Parathyroid adenoma (tissue), 2 donors: ENCODE results near the gene SLC25A47.

Experiments
- H2AFZ ChIP-seq: fragments of 300-600 bp; sonication (generic); one replicate; pipeline ENCODE4 v1.7.0; 2017; ENCODE audit warnings: antibody characterized with exemption, mild to moderate bottlenecking
- H3K27ac ChIP-seq: fragments of 300-600 bp; sonication (generic); one replicate; pipeline ENCODE4 v1.7.0; 2017
- H3K27me3 ChIP-seq: fragments of 300-600 bp; sonication (generic); one replicate; pipeline ENCODE4 v1.7.0; 2017; ENCODE audit warnings: low read length; ENCODE audit not compliant: control insufficient read depth, insufficient read depth
- H3K36me3 ChIP-seq: fragments of 300-600 bp; sonication (generic); one replicate; pipeline ENCODE4 v1.7.0; 2017; ENCODE audit warnings: low read length; ENCODE audit not compliant: control insufficient read depth, insufficient read depth
- H3K4me1 ChIP-seq: fragments of 300-600 bp; sonication (generic); one replicate; pipeline ENCODE4 v1.7.0; 2017; ENCODE audit warnings: control low read depth
- H3K4me2 ChIP-seq: fragments of 300-600 bp; sonication (generic); one replicate; pipeline ENCODE4 v1.7.0; 2017; ENCODE audit warnings: low read length
- H3K4me3 ChIP-seq: fragments of 300-600 bp; sonication (generic); one replicate; pipeline ENCODE4 v1.7.0; 2017; ENCODE audit warnings: low read depth, low read length
- H3K79me2 ChIP-seq: fragments of 300-600 bp; sonication (generic); one replicate; pipeline ENCODE4 v1.7.0; 2017; ENCODE audit warnings: control low read depth
- H3K9ac ChIP-seq: fragments of 300-600 bp; sonication (generic); one replicate; pipeline ENCODE4 v1.7.0; 2017; ENCODE audit warnings: mild to moderate bottlenecking
- H3K9me3 ChIP-seq: fragments of 300-600 bp; sonication (generic); one replicate; pipeline ENCODE4 v1.7.0; 2017; ENCODE audit warnings: low read length; ENCODE audit not compliant: control insufficient read depth
- TF ChIP-seq, protein P1 (sequence below): fragments of 300-600 bp; sonication (generic); IDR thresholded peaks from one replicate; pipeline ENCODE4 v1.7.0; 2017; ENCODE audit warnings: antibody characterized with exemption, mild to moderate bottlenecking
- donor health status: primary hyperparathyroidism.

Gene SLC25A47

DNA sequence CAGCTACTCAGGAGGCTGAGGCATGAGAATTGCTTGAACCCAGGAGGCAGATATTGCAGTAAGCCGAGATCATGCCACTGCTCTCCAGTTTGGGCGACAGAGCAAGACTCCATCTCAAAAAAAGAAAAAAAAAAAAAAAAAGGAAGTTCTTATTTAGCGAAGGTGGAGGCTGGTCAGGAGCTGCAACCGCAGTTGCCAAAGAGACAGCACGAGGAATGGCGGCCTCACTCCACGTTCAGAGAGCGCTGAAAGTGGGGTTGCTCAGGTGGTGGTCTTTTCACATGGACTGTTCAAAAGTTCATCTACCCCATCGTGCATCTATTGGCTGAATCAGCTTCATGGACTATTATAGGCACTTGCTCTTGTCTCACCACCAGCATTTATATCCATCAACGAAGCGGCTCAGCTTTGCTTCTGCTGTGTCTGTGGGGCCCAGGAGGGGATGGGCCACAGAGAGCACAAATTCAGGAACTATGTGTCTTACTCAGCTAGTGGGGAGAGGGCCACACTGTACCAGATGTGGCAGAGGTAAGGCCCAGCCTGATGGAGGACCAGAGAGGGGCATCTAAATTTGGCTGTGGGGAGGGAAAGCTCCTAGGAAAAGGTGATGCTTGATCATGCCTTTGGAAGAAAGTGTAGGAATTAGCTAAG, 27.3 kb downstream of the SLC25A47 start:
- H3K79me2 ChIP-seq: no peaks in the 10 kb centered on the region
- no peak overlapping the region for H3K27ac ChIP-seq
- H3K4me2 ChIP-seq: no peak overlapping the region
- H3K4me3 ChIP-seq: no peak overlapping the region
- H3K4me1 ChIP-seq: no peaks in the 10 kb centered on the region
- H2AFZ ChIP-seq: no peak overlapping the region
- H3K9me3 ChIP-seq: no peaks in the 10 kb centered on the region
- no peaks in the 10 kb centered on the region for H3K27me3 ChIP-seq
- no peaks in the 10 kb centered on the region for H3K36me3 ChIP-seq
- no peak overlapping the region for H3K9ac ChIP-seq
- TF ChIP-seq, protein P1, sequence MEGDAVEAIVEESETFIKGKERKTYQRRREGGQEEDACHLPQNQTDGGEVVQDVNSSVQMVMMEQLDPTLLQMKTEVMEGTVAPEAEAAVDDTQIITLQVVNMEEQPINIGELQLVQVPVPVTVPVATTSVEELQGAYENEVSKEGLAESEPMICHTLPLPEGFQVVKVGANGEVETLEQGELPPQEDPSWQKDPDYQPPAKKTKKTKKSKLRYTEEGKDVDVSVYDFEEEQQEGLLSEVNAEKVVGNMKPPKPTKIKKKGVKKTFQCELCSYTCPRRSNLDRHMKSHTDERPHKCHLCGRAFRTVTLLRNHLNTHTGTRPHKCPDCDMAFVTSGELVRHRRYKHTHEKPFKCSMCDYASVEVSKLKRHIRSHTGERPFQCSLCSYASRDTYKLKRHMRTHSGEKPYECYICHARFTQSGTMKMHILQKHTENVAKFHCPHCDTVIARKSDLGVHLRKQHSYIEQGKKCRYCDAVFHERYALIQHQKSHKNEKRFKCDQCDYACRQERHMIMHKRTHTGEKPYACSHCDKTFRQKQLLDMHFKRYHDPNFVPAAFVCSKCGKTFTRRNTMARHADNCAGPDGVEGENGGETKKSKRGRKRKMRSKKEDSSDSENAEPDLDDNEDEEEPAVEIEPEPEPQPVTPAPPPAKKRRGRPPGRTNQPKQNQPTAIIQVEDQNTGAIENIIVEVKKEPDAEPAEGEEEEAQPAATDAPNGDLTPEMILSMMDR: no peak

DNA sequence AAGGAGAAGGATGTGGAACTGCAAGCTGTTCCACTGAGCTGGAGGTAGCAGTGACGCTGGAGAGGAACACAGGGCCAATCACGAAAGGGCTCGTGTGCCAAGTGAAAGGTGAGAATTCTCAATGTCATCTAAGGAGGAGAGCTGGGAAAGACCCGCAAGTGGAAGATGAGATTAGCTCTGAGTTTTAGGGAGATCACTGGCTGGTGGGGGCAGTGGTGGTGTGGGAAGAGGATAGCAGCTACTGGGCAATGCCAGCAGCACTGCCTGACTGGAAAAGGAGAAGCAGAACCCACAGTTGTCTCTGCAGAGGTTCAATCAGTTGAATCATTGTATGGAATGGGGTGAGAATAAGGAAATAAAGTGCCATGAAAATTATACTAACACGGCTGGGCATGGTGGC, 27.8 kb downstream of the SLC25A47 start:
- no peaks in the 10 kb centered on the region for H3K9me3 ChIP-seq
- no peak overlapping the region for H3K4me3 ChIP-seq
- H3K79me2 ChIP-seq: no peaks in the 10 kb centered on the region
- no peaks in the 10 kb centered on the region for H3K27me3 ChIP-seq
- H3K4me2 ChIP-seq: no peak overlapping the region
- no peaks in the 10 kb centered on the region for H3K4me1 ChIP-seq
- TF ChIP-seq, protein P1: no peak
- no peak overlapping the region for H3K9ac ChIP-seq
- no peaks in the 10 kb centered on the region for H3K36me3 ChIP-seq
- no peak overlapping the region for H2AFZ ChIP-seq
- no peak overlapping the region for H3K27ac ChIP-seq

DNA sequence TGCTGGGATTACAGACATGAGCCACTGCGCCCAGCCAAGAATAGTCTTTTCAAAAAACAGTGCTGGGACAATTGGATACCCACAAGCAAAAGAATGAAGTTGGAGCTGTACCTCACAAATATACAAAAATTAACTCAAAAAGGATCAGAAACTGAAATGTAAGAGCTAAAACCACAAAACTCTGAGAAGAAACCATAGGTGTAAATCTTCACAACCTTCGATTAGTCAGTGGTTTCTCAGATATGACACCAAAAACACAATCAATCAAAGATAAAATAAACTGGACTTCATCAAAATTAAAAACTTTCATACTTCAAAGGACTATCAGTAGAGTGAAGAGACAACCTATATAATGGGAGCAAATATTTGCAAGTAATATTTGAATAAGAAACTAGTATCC, 35.3 kb downstream of the SLC25A47 start:
- TF ChIP-seq, protein P1: no peak
- Histone ChIP-seq H3K9me3 (no peaks in the 10 kb centered on the region), H3K4me3 (no peak overlapping the region), H3K4me1 (no peaks in the 10 kb centered on the region), H2AFZ (no peak overlapping the region), H3K27ac (no peak overlapping the region), H3K79me2 (no peaks in the 10 kb centered on the region), H3K9ac (no peak overlapping the region), H3K36me3 (no peaks in the 10 kb centered on the region), H3K4me2 (no peak overlapping the region), H3K27me3 (no peaks in the 10 kb centered on the region)

DNA sequence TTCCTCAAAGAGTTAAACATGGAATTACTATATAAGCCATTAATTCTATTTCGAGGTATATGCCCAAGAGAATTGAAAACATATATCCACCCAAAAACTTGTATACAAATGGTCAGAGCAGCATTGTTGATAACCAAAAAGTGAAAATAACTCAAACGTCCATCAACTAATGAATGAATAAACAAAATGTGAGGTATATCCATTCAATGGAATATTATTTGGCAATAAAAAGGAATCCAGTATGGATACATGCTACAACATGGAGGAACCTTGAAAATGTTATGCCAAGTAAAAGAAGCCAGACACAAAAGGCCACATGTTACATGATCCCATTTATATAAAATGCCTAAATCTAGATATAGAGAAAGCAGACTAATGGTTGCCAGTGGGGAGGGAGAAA, 36.0 kb downstream of the SLC25A47 start:
- Histone ChIP-seq H3K4me1 (no peaks in the 10 kb centered on the region), H3K27me3 (no peaks in the 10 kb centered on the region), H3K36me3 (no peaks in the 10 kb centered on the region), H3K4me2 (no peak overlapping the region), H3K4me3 (no peak overlapping the region), H3K9me3 (no peaks in the 10 kb centered on the region), H3K9ac (no peak overlapping the region), H3K79me2 (no peaks in the 10 kb centered on the region), H2AFZ (no peak overlapping the region), H3K27ac (no peak overlapping the region)
- TF ChIP-seq, protein P1: no peak

DNA sequence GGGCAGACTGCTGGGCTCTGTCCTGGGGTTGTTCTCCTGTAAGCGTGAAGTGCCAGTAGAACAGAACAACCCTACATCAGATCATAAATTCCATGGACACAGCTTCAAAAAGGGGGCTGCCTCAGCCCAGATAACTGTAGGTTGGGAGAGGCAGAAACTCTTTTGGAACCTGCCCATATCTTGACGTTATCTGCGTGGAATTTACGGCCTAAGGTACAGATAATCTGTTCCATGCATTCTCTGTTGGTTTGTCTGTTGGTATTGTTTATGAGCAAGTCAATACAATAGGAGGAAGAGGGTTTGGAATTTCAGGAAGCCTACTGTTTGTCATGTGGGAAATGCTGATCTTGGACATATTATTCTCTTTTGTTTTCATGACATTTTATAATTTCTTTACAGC, 36.7 kb downstream of the SLC25A47 start:
- Histone ChIP-seq H3K27me3 (no peaks in the 10 kb centered on the region), H3K4me2 (no peak overlapping the region), H3K4me1 (no peaks in the 10 kb centered on the region), H3K9me3 (no peaks in the 10 kb centered on the region), H3K36me3 (no peaks in the 10 kb centered on the region), H3K27ac (no peak overlapping the region), H3K79me2 (no peaks in the 10 kb centered on the region), H3K4me3 (no peak overlapping the region), H3K9ac (no peak overlapping the region), H2AFZ (no peak overlapping the region)
- TF ChIP-seq, protein P1: no peak
